Activated gamma-delta T cell (primary cell): ENCODE measurements around the gene HPS1.

ENCODE experiments used
- DNase-seq: peaks from one replicate; lab custom pipeline; 2025; lab: John Stamatoyannopoulos, UW
- total RNA-seq, 2 donors: gene quantifications; one replicate each; lab custom pipeline; 2026; lab: John Stamatoyannopoulos, UW

The HPS1 gene
- total RNA-seq, result 48.1 to 49.7 reads per million in 2 donors

DNA sequence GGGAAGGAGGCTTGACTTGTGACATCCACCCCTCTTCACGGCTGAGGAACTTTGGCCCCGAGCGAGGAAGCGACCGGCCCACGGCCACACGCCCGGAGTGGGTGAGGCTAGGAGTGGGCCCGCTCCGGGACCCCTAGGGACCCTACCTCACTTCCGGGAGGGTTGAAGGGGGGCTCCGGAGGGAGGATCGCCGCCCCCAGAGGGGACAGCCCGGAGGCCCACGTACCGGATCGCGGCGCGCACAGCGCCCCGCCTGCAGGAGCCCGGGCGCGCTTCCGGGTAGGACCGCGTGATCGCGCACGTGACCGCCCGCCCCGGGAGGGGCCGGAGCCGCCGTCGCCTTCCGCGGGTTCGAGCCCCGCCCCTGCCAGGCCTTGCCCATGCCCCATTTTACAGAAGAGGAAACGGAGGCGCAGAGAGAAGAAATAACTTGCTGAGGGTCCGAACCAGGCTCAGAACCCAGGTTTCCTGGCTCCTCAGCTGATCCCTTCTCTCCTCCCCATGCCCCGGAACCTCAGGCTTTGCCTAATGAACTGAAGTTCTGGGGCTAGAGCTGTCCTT, at the start of gene HPS1:
TSS of gene HPS1 (minus strand) at position 275 of the 561 bp plus-strand sequence. CDS start 3,695 bp downstream, outside the sequence.
- DNase-seq, result peak; percentile 52

DNA sequence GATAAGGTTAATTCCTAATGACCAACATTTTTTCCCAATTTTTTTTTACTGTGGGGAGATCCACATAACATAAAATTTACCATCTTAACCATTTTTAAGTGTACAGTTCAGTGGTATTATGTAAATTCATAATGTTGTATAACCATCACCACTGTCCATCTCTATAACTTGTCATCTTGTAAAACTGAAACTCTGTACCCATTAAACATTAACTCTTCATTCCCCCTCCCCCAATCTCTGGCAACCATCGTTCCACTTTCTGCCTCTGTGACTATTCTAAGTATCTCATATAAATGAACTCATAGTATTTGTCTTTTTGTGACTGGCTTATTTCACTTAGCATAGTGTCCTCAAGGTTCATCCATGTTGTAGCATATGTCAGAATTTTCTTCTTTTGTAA, 46.0 kb upstream of the HPS1 start:
- DNase-seq, result no peak

DNA sequence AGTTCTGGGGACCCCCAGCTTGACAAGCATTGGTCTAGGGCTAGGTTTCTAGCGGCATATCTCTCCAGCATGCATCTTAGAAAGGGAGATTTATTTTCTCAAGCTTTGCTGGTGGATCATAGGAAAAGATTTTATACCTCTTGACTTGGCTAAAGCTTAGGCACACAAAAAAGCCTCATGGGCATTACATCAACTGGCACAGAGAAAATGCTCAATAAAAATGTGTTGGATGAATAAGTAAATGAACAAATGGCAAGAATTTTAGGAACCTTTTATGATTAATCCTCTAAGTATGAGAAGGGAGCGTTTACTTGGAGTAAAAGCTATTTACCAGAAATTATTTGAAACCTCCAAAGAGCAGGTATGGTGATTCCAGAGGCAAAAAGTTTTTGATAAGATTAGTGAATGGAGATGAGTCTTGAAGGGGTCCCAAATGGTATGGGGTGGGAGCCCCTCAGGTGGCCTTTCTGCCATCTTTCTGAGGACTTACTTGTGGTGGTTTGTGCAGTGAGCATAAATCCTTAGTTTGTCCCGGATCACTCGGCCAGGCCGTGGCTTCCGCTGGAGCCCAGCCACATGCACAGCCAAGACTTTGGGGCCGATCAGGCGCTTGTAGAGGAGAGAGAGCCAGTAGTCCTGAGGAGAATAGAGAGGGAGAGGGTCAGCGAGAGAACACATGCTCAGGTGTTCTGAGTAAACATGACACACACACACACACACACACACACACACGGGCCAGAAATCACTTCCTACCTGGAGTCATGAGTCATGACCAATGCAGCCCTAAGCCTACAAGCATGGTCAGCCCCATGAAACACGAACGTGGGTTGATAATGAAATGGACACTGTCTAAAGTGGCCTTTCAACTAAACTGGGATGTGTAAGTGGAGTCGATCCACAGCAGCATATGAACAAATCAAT, 43.1 kb upstream of the HPS1 start:
- DNase-seq, result no peak

DNA sequence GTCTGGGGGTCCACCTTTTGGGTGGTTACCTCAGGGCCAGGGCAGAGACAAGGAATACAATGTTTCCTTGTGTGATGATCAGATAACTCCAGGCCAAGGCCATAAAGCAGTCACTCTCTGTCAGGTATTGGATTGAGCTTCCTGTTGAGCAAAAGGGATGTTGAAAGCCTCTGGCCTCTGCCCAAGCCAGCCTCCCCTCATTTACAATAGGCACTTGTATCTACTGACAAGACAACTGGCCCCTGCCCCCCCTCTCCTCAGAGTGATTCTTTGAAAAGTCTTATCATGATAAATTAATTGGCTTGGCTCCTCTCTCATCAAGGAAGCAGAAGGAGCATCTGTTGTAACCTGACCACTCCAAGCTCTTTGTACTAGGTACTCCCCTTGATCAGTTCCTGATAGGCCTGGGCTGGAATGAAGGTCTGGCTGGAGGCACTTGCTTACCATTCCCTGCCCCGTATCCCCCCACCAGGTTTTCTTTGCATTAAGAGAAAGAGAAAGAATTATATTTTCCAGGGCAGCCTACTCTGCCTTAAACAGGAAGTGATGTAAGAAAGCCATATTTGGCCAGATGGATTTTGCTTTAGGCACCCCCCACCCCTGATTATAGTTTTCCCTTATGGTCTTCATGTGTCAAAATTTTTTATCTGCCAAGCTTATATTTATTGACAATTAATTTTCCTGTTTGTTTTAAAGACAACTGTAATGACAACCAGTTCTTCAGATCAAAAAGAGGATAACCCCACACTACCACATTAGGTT, 42.1 kb upstream of the HPS1 start:
- DNase-seq, result no peak

DNA sequence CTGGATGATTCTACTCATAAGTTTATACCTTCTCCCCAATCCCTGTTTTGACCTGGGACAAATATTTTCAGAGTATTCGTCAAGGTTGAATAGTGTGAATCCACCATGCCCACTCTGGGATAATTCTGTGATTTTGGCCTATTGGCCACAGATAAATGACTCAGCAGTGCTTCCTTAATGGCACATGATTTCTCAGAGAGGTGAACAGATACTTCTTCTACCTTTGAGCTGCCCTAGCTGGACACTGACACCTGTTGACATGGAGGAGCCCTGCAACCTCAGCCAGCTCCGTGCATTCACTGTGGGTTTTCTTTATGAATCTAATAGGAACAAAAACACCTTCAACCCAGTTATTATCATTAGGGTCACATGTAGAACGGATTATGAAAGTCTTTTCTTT, 40.9 kb upstream of the HPS1 start:
- DNase-seq, result no peak

DNA sequence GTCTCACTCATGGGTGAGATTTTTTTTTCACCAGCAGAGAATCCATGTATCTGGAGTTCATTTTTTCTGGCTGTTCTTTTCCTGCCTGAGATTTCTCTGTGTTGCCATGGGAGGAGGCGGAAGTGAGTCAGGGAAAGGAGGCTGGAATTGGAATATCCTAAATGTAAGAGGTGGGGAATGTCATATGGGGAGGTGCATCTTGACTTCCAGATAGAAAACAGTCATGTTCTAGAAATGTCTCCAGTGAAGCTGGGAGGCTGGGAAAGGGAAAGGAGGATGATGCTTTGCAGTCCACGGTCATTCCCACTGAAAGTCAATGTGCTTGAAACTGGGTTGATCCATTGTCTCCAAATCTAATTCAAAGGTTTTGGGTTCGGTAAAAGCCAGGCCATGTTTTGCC, 39.7 kb upstream of the HPS1 start:
- DNase-seq, result no peak

DNA sequence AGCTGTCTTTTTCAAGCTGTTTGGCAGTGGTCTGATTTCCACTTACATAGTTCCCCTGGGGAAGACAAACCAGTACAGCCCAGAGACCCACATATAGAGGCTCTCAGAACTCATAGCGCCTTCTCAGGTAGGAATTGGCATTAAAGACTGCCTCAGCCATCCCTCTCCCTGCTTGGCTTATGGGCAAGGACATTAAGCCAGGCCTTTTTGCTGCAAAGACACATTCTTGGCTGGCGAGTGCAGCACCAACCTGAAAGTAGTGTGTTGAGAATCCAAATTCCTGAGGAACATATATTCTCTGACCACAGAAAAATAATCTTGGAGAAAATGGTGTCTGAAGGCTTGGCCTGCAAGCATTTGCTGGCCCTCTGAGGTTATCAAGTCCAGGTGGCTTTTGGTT, 39.2 kb upstream of the HPS1 start:
- DNase-seq, result no peak

DNA sequence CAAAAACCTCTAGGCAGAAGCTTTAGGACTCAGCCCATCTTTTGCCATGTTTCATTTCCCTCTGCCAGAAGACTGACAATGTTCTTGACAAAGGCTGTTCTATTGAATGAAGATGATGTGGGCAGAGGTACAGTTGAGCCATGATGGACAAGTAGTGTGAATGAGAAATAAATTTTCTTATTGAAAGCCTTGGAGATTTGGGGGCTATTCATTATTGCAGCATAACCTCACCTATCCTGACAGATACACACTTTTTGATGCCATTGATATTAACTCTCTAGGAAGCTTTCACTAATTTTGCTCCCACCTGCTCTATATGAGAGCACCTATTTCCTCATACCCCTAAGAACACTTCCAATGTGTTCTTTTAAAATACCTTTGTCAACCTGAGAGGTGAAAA, 36.9 kb upstream of the HPS1 start:
- no peak for DNase-seq

DNA sequence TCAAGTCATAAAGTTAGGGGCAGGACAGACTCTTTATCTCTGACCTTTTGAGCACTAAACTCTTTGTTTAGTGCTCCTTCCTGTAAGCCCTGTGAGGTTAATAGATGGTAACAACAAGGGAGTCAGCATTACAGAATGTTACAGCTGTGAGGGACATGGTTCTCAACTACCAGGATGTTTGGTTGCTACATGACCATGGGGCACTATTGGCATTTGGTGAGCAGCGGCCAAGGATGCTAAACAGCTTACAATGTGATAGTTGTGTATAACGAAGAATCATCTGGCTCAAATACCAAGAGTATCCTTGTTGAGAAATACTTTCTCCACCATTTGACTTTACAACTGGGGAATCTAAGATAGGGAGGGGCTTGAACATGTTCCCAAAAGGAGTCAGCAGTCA, 35.4 kb upstream of the HPS1 start:
- DNase-seq, result no peak

DNA sequence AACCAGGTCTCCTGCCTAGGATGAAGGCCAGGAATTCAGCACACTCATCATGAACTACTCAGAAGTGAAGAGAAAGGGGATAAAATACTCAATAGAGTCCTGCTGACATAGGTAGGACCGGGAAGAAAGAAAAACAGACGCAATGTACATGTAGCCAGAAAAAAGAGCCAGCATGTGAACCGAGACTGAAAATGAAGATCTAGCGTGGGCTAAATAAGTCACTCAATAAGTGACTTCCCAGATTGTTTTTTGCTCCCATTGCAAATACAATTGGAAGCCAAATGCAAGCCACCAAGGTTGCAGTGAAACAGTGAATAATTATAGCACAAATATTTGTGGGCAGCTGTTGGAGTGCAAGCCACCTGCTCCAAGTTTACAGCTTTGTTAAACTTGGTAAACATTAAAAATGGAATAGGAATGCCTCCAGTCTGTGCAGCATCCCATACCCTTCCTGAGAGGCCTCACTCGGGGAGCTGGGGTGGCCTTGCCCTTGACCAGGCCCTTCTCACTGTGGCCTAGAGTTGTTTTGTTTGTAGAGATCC, 34.7 kb upstream of the HPS1 start:
- no peak for DNase-seq

DNA sequence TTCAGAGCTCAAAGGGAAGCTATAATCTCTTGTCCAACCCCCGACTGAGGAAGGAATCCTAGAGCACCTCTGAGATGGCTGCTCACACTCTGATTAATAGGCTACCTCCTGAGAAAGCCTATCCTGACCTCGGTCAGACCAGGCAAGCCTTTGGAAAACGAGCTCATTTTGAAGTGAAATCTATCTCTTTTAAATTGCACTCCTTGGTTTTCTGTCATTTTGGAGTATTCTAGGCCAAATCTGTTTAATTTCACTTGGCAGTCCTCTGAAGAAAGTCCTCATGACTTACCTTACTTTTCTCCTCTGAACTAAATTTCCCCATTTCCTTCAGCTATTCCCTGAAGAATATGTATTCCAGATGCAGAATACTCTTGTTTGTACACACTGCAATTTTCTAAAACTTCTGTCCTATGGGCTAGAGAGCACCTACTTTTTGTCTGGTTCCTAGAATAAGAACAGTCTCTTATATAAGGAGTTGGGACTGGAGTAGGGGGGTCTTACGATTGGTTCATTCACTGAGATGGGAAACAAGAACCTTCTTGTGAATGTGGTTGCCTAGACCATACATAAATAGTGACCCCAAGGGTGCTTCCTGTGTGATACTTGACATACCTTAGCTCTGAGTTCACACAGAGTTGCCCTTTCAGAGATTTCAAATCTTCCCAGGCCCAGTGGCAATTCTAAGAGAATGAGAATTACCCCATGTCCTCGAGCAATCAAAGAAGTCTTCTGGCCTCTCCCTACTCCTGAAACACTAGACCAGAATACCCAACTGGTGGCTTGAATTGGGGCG, 31.9 kb upstream of the HPS1 start:
- no peak for DNase-seq

DNA sequence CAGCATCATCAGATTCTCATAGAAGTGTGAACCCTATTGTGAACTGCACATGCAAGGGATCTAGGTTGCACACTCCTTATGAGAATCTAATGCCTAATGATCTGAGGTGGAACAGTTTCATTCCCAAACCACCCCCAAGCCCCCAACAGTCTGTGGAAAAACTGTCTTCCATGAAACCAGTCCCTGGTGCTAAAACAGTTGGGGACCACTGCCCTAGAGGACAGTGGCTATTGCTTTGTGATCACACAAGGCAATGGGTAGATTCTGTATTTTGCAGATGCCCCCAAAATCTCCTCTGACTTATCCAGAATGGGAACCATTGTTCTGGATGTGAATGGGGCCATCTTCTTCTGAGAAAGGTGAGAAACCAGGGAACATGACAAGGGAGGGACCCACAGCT, 31.1 kb upstream of the HPS1 start:
- DNase-seq, result no peak

DNA sequence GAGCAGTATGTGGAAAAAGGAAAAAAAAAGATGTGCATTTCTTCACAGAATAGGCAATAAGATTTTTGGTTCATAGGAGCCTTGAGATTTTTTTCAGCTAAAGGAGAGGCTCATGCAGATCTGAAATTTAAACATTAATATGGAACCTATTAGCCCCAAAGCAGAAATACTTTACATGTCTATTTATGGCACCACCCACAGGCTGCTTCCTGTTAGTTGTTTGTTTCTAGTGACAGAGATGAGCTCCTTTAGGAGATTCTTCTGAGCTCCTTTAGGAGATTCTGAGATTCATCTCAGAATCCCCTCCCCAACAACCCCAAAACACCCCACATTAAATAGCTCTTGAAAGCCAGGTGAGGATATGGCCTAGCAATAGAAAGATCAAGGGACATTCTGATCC, 27.9 kb upstream of the HPS1 start:
- DNase-seq, result no peak

DNA sequence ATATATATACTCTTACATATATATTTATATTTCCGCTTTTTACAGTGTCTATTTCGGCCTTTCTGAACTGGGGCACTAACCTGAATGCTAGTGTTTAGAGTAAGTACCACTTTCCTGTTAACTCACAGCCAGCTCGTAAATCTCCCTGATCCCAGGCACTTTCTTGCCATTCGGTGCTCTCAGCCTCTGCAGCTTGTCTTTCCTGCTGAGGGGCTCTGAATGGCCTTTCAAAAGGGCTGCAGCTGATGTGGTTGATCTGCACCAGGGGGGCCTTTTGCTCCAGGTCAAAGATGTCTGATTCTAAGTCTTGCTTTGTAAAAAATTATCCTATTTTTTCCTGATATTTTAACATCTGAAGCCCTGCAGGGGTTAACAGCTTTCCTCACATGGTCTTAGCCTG, 25.5 kb upstream of the HPS1 start:
- DNase-seq, result no peak

DNA sequence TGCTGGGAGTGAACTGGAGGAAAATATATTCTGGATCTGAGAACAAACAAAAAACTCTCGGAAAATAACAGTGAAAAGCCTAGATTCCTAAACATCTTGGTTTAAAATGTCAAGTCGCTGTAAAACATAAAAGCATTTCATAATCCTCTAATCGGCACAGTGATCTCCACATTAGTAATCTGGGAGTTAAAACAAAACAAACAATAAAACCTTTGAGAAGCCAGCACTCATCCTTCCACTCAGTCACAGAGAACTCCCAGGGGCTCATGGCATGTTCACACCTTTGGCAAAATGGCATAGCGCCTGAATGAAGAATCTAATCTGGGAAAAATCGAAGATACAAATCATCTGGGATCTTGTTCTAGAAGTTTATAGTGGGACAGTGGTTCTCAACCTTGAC, 24.1 kb upstream of the HPS1 start:
- no peak for DNase-seq

DNA sequence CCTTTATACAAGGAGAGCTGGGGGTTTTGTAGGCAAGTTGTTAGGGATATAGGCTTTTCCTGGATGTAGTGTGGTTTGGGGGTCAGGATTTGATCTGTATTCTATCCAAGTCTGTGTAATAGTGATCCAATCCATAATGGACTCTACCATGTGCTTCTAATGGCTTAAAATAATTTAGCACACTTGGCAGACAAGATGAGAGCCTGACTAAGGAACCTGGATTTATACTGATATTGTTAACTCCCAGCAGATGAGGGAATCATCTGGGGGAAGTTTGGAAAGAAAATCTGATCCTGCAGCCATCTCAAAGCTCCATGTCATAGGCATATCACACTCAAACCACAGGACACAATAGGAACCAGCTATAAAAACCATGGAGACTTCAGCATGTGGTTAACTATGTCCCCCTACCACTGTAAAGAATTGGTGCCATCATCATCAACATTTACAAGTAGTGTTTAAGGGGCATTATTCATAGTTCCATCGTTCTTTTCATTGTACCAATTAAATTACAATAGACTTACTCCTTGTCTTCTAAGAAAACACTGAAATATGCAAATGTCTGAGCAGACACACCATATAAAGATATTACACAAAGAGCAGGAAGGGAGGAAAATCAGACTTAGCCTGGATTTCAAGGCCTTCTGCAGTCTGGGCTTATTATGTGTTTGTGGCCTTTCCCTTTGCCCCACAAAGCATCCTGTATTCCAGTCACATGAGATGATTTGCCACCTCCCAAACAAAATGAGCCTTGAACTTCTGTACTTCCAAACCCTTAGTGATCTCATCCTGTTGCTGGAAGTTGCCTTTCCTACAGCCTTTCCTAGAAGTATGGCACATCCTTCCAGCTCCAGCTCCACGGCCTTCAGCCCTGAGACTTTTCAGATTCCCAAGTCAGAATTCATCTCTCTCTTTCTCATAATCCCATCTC, 22.5 kb upstream of the HPS1 start:
- DNase-seq, result no peak

DNA sequence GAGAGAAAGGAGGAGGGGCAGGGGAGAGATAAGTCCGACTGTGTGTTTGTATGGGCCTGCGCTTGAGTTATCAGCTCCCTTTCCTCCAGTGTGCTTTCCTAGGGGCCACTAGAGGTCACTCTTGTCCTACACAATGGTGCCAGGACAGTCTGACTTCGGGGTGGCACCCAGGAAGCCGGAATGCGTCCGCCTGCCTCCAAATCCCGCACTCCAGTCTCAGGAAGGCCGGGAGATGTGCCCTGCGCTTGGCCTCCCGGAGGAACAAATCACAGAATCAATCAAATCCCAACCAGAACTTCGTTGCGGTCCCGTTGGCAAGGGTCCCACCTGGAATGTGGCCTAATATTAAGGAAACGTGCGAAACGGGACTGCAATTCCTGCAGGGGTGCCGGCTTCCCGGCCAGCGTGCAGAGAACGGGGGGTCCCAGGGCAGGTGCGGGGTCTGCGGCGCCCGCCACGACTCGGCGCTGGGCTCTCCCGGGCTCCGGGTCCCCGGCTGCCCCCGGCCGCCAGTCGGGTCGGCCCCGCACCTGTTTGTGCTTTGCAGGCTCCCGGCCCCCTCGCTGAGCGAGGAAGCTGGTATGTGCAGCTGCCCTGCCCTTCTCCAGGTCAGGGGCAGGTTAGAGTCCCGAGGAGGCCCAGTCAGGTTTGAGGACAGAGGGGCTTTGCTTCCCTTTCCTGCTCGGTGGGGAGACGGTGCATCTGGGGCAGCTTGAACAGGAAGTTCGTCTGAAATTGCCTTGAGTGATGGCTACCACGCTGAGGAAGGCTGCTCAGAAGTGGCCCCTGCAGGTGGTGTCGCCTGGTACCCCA, 21.0 kb upstream of the HPS1 start:
- DNase-seq, result no peak

DNA sequence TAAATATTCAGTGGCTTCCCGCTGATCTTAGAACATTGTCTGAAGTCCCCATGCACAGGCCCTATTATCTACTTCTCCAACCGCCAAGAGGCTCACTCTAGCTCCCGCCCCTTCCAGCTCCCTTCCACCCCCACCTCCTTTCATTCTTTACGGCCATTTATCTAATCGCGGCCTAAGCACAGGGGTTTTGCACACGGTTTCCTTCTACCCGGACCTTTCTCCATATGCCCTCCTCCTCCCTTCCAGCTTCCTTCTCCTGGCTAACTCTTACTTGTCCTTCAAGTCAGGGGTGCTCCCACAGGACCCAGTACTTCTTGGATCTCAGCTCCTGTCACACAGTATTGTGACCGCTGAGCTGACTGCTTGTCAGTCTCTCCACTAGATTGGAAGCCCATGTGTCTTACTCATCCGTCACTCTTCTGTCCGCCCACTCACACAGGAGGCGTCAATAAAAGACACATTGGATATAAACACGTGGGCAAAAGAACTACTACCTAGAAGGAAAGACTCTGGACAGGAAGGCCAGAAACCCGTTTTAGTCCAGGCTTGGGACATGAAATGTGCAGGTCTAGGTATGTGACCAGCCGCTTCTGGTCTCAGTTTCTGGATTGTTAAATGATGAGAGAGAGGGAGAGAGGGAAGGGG, 20.2 kb upstream of the HPS1 start:
- DNase-seq, result no peak

DNA sequence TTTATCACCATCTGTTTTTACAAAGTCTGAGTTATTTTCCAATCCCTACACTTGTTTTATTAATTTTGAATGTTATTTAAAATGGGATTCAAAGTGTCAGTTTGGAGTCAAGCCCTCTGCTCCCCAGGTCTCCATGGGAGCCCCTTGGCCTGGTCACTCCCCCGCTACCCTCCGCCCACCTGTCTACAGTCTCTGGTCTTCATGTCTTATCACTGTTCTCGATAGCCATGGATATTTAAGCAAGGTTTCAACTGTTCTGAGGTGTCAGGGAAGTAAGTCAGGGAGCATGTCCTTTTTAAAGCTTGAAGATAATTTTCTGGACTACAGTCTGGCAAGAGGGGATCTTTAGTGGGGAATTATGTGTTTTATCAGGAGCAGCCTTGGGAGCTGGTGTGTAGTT, 19.1 kb upstream of the HPS1 start:
- DNase-seq, result no peak
